OCI-LY1 (cell line): Measurements from ENCODE around the gene SUN5.
"Not testable (repeated sequence)": the region's sequence is repeated elsewhere in the genome, so short reads cannot be mapped to it uniquely, and the experiment has no call there.

ENCODE experiments used
- H2AFZ ChIP-seq: fragments of 200-600 bp; sonication (generic), shearing (Covaris generic); 2 replicates; pipeline ENCODE4 v1.6.0; 2014; ENCODE audit warnings: antibody characterized with exemption, mild to moderate bottlenecking, low read length
- H3F3A ChIP-seq: fragments of 200-600 bp; sonication (generic), shearing (Covaris generic); 2 replicates; pipeline ENCODE4 v1.6.0; 2014; ENCODE audit warnings: mild to moderate bottlenecking, antibody characterized with exemption, low read length, moderate library complexity; ENCODE audit not compliant: insufficient read depth
- H3K27ac ChIP-seq: fragments of 200-600 bp; sonication (generic); 2 replicates; pipeline ENCODE4 v1.5.1; 2014; ENCODE audit warnings: low read length, mixed run types, mild to moderate bottlenecking, low read depth; ENCODE audit not compliant: poor library complexity, severe bottlenecking
- H3K27me3 ChIP-seq: fragments of 200-600 bp; sonication (generic); 2 replicates; pipeline ENCODE4 v1.6.0; 2014; ENCODE audit warnings: antibody characterized with exemption, mild to moderate bottlenecking, low read length, moderate library complexity; ENCODE audit not compliant: insufficient read depth
- H3K36me3 ChIP-seq: fragments of 200-600 bp; sonication (generic); 2 replicates; pipeline ENCODE4 v1.6.1; 2014; ENCODE audit warnings: mild to moderate bottlenecking, antibody characterized with exemption, low read length, moderate library complexity, mixed read lengths; ENCODE audit not compliant: insufficient read depth
- H3K4me1 ChIP-seq: fragments of 200-600 bp; sonication (generic); 2 replicates; pipeline ENCODE4 v1.5.1; 2014; ENCODE audit warnings: mild to moderate bottlenecking, low read length, moderate library complexity; ENCODE audit not compliant: insufficient read depth, severe bottlenecking
- H3K4me2 ChIP-seq: fragments of 200-600 bp; sonication (generic), shearing (Covaris generic); 2 replicates; pipeline ENCODE4 v1.6.1; 2014; ENCODE audit warnings: low read length
- H3K4me3 ChIP-seq: fragments of 200-600 bp; sonication (generic); 2 replicates; pipeline ENCODE4 v1.5.1; 2014; ENCODE audit warnings: low read length, low read depth, mild to moderate bottlenecking, mixed read lengths; ENCODE audit not compliant: poor library complexity, severe bottlenecking
- H3K79me2 ChIP-seq: fragments of 200-600 bp; shearing (Covaris generic); 2 replicates; pipeline ENCODE4 v1.6.1; 2016; ENCODE audit warnings: mixed run types, low read length, mixed read lengths; ENCODE audit not compliant: insufficient read depth
- H3K9ac ChIP-seq: fragments of 200-600 bp; sonication (generic), shearing (Covaris generic); 2 replicates; pipeline ENCODE4 v1.6.1; 2014; ENCODE audit warnings: mild to moderate bottlenecking, low read length, mixed read lengths
- H3K9me2 ChIP-seq: fragments of 200-600 bp; sonication (generic), shearing (Covaris generic); 2 replicates; pipeline ENCODE4 v1.6.1; 2014; ENCODE audit warnings: low read depth, mild to moderate bottlenecking, low read length, mixed read lengths
- H3K9me3 ChIP-seq: fragments of 200-600 bp; shearing (Covaris generic); 2 replicates; pipeline ENCODE4 v1.6.1; 2014; ENCODE audit warnings: low read length, mixed read lengths
- H4K20me1 ChIP-seq: fragments of 200-600 bp; sonication (generic), shearing (Covaris generic); 2 replicates; pipeline ENCODE4 v1.6.0; 2016; ENCODE audit warnings: mild to moderate bottlenecking, low read length; ENCODE audit not compliant: insufficient read depth
- EZH2 ChIP-seq: fragments of 200-600 bp; sonication (generic), shearing (Covaris generic); IDR thresholded peaks from 2 replicates; pipeline ENCODE4 v1.8.0; 2017; ENCODE audit warnings: borderline replicate concordance, mixed run types, mild to moderate bottlenecking, antibody characterized with exemption, low read length, moderate library complexity, mixed read lengths
- TF ChIP-seq, protein P1 (sequence below): fragments of 200-600 bp; sonication (generic), shearing (Covaris generic); IDR thresholded peaks from 2 replicates; pipeline ENCODE4 v1.5.1; 2017; ENCODE audit warnings: mild to moderate bottlenecking, antibody characterized with exemption, low read length, moderate library complexity, mixed read lengths

Gene SUN5

GRCh38 chr20:33046412-33046811 lies 42.2 kb upstream of the SUN5 start:
- no peak overlapping the region for H3K4me2 ChIP-seq

GRCh38 chr20:33045129-33045721 lies 41.0 kb upstream of the SUN5 start:
- not testable (repeated sequence) for H3K4me1 ChIP-seq, H2AFZ ChIP-seq, H3F3A ChIP-seq, H3K9ac ChIP-seq, H3K27ac ChIP-seq, H3K27me3 ChIP-seq, H3K9me2 ChIP-seq, H3K36me3 ChIP-seq, H3K79me2 ChIP-seq, H4K20me1 ChIP-seq, H3K4me3 ChIP-seq, H3K4me2 ChIP-seq, H3K9me3 ChIP-seq

More at GRCh38 chr20:33046412-33046811, 42.2 kb upstream of the SUN5 start:
- Histone ChIP-seq H4K20me1 (no peaks in the 10 kb centered on the region), H3K4me1 (no peaks in the 10 kb centered on the region), H3K9ac (no peak overlapping the region), H3K27ac (no peak overlapping the region), H3K9me3 (no peaks in the 10 kb centered on the region), H3K27me3 (peaks cover 4% of the 10 kb centered on the region; the same call in 1 of the 2 replicates), H3K4me3 (no peak overlapping the region), H3K79me2 (no peaks in the 10 kb centered on the region), H3K9me2 (no peaks in the 10 kb centered on the region), H3K36me3 (no peaks in the 10 kb centered on the region), H3F3A (no peaks in the 10 kb centered on the region), H2AFZ (no peak overlapping the region)
- TF ChIP-seq, protein P1, sequence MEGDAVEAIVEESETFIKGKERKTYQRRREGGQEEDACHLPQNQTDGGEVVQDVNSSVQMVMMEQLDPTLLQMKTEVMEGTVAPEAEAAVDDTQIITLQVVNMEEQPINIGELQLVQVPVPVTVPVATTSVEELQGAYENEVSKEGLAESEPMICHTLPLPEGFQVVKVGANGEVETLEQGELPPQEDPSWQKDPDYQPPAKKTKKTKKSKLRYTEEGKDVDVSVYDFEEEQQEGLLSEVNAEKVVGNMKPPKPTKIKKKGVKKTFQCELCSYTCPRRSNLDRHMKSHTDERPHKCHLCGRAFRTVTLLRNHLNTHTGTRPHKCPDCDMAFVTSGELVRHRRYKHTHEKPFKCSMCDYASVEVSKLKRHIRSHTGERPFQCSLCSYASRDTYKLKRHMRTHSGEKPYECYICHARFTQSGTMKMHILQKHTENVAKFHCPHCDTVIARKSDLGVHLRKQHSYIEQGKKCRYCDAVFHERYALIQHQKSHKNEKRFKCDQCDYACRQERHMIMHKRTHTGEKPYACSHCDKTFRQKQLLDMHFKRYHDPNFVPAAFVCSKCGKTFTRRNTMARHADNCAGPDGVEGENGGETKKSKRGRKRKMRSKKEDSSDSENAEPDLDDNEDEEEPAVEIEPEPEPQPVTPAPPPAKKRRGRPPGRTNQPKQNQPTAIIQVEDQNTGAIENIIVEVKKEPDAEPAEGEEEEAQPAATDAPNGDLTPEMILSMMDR = no peak
- TF ChIP-seq EZH2 = no peak

GRCh38 chr20:33043731-33044181 lies 39.5 kb upstream of the SUN5 start:
- Histone ChIP-seq H3K4me1 (no peaks in the 10 kb centered on the region), H3F3A (no peaks in the 10 kb centered on the region), H3K9me2 (no peaks in the 10 kb centered on the region), H3K36me3 (no peaks in the 10 kb centered on the region), H3K79me2 (no peaks in the 10 kb centered on the region), H2AFZ (no peak overlapping the region), H4K20me1 (no peaks in the 10 kb centered on the region), H3K4me2 (no peak overlapping the region), H3K9me3 (no peaks in the 10 kb centered on the region), H3K9ac (no peak overlapping the region), H3K4me3 (no peak overlapping the region), H3K27ac (no peak overlapping the region), H3K27me3 (peaks cover 4% of the 10 kb centered on the region; the same call in 1 of the 2 replicates)
- no peak for TF ChIP-seq EZH2
- TF ChIP-seq, protein P1 = no peak
